Dendritic cell treated with granulocyte-macrophage colony-stimulating factor and Interleukin-4, amounts not matched to agents 40 ng/mL and 50 ng/mL, for 4 days (primary cell): ENCODE data around the gene ARHGEF12.

Source experiments
- H3K27ac Mint-ChIP-seq: one replicate; pipeline ENCODE4 v1.8.0; 2022; ENCODE audit warnings: mild to moderate bottlenecking, mixed read lengths
- H3K27me3 Mint-ChIP-seq: one replicate; pipeline ENCODE4 v1.8.0; 2022; ENCODE audit warnings: mild to moderate bottlenecking, mixed read lengths
- H3K36me3 Mint-ChIP-seq: one replicate; pipeline ENCODE4 v1.8.0; 2022; ENCODE audit warnings: low read depth, mixed read lengths
- H3K4me1 Mint-ChIP-seq: one replicate; pipeline ENCODE4 v1.8.0; 2022; ENCODE audit warnings: low read depth, mixed read lengths
- H3K4me3 Mint-ChIP-seq: one replicate; pipeline ENCODE4 v1.8.0; 2022; ENCODE audit warnings: mild to moderate bottlenecking, moderate library complexity, mixed read lengths
- H3K9me3 Mint-ChIP-seq: one replicate; pipeline ENCODE4 v1.8.0; 2022; ENCODE audit warnings: mixed read lengths
- intact Hi-C: fragments of 100-400 bp; cut with micrococcal nuclease; formaldehyde crosslinking; loops from one replicate; pipeline ENCODE4 v1.15.0; 2022

ARHGEF12 gene

DNA sequence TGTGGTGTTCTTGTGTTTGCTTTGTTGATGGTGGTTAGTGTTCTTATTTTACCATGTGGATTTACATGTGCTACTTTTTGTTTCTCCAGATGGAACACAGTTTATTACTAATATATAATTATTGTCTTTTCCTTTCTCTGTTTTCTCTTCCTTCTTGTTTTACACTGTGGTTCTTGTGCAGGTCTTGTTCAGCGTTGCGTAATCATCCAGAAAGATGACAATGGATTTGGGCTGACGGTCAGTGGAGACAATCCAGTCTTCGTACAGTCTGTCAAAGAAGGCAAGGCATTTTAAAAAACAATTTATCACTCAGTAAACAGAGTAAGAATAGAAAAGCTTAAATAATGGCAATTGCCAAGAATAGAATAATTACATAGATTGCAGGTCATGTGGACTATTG, 84.4 kb downstream of the ARHGEF12 start:
- Mint-ChIP-seq H3K9me3 (no peaks in the 10 kb centered on the region), H3K4me3 (no peak overlapping the region), H3K4me1 (peaks cover 6% of the 10 kb centered on the region), H3K27me3 (peaks cover 4% of the 10 kb centered on the region), H3K36me3 (no peaks in the 10 kb centered on the region), H3K27ac (no peak overlapping the region)
- intact Hi-C loops: no loop called here

GRCh38 chr11:120424185-120424969, 88.2 kb downstream of the ARHGEF12 start:
- peaks cover 6% of the 10 kb centered on the region for H3K4me1 Mint-ChIP-seq
- intact Hi-C loops: no loop called here
- no peaks in the 10 kb centered on the region for H3K36me3 Mint-ChIP-seq
- H3K9me3 Mint-ChIP-seq: no peaks in the 10 kb centered on the region
- peaks cover 2% of the 10 kb centered on the region for H3K27me3 Mint-ChIP-seq
- H3K27ac Mint-ChIP-seq: no peak overlapping the region
- H3K4me3 Mint-ChIP-seq: no peak overlapping the region

- Mint-ChIP-seq H3K27ac (no peak overlapping the region), H3K27me3 (peaks cover 2% of the 10 kb centered on the region), H3K4me3 (no peak overlapping the region), H3K36me3 (no peaks in the 10 kb centered on the region), H3K4me1 (peaks cover 6% of the 10 kb centered on the region), H3K9me3 (no peaks in the 10 kb centered on the region)
- intact Hi-C loops: no loop called here
These were observed 88.7 kb downstream of the ARHGEF12 start for GRCh38 chr11:120424970-120425332.

DNA sequence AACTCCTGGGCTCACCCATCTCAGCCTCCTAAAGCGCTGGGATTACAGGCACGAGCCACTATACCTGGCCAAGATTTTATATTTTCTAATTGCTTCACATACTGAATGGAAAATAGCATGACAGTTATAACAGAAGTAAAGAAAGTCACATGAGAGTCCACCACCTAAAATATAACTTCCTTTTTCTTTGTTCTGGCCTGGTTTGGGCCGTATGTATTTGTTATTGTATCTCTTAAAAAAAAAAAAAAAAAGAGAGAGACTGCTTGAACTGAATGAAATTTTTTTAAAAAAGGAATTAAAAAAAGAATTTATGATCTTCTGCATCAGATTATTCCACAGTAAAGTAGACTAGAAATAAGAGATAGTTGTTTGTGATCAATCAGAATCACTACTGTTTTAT, 89.3 kb downstream of the ARHGEF12 start:
- H3K9me3 Mint-ChIP-seq: no peaks in the 10 kb centered on the region

DNA sequence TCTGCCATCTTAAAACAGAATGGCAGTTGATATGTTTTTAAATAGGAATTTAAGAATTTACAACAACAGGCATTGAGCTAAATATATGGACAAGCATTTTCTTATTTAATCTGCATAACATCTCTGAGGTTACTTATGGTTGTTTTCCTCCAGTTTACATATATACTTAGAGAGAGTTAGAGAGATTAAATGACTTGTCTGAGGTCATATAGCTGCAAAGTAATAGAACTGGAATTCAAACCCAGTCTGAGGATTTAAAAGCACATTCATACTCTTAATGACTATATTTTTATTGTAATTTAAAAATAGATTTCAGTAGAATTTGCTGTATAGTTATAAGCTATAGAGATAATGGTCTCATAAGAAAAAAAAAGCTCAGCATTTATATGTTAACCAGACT, 93.9 kb downstream of the ARHGEF12 start:
- Mint-ChIP-seq H3K27ac (no peak overlapping the region), H3K27me3 (peaks cover 5% of the 10 kb centered on the region), H3K4me1 (peaks cover 11% of the 10 kb centered on the region), H3K4me3 (no peak overlapping the region), H3K36me3 (no peaks in the 10 kb centered on the region), H3K9me3 (no peaks in the 10 kb centered on the region)
- intact Hi-C loops: no loop called here

More for the DNA sequence above, 89.3 kb downstream of the ARHGEF12 start:
- H3K27ac Mint-ChIP-seq: no peak overlapping the region
- peaks cover 2% of the 10 kb centered on the region for H3K27me3 Mint-ChIP-seq
- no peaks in the 10 kb centered on the region for H3K36me3 Mint-ChIP-seq
- no peak overlapping the region for H3K4me3 Mint-ChIP-seq
- intact Hi-C loops: no loop called here
- H3K4me1 Mint-ChIP-seq: peaks cover 6% of the 10 kb centered on the region

DNA sequence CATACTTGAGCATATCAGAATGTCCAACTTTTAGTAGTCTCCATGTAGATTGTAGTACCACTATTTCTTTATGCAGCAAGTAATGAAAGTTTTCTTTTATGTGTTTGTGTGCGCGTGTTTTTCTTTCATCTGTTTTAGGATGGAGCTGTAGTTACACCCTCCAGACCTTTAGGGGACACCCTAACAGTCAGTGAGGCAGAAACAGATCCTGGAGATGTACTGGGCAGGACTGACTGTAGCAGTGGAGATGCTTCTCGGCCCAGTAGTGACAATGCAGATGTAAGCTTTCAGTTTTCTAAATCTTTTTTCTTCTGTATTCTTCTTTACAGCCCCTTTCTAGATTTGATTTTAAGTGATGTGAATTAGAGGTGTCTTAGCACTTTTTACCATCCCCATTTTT, 95.4 kb downstream of the ARHGEF12 start:
- peaks cover 9% of the 10 kb centered on the region for H3K27me3 Mint-ChIP-seq
- intact Hi-C loops: no loop called here
- no peaks in the 10 kb centered on the region for H3K9me3 Mint-ChIP-seq
- H3K4me1 Mint-ChIP-seq: peaks cover 6% of the 10 kb centered on the region
- H3K27ac Mint-ChIP-seq: no peak overlapping the region
- H3K4me3 Mint-ChIP-seq: no peak overlapping the region
- no peaks in the 10 kb centered on the region for H3K36me3 Mint-ChIP-seq

DNA sequence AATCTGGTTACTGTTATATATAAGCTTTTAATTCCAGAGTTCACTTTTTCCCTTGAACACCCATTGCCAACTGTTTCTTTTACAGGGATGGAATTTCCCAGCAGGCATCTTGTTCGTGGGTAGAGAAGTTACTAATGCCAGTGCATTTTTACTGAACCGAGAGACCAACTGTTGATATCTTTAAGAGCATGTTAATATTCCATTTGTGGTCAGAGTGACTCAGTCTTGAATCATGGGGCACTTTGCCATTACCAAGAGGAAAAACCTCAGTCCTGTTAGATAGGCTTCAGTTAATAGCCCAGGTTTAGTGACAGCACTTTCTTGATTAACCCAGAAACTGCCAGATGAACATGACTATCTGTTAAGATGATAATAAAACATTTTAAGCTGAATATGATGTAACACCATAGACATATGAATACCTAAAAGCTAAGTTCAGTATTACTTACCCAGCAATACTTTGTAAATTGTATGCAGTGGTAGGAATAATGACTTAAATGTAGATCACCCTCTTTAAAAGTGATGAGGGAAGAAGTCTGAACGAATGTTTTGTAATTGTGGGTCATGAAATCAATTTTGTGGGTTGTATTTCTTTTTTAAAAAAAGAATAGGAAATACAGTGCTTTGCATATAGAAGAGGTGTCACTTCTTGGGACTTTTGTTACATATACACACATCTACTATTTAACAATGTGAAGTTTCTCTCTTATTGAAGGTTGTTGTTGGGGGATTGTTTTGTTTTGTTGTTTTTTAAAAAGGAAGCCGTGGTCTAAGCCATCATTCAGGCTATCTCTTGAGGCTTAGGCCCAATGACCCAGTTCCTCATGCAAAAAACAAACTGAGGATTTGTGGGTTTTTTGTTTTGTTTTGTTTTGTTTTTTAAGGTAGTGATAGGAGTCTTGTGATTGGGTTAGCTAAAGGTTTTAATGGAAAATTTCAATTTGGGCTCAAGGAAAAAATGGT, 96.1 kb downstream of the ARHGEF12 start:
- H3K4me3 Mint-ChIP-seq: no peak overlapping the region
- intact Hi-C loops: no loop called here
- H3K9me3 Mint-ChIP-seq: no peaks in the 10 kb centered on the region
- H3K27me3 Mint-ChIP-seq: peaks cover 9% of the 10 kb centered on the region
- H3K27ac Mint-ChIP-seq: no peak overlapping the region
- no peaks in the 10 kb centered on the region for H3K36me3 Mint-ChIP-seq
- peaks cover 6% of the 10 kb centered on the region for H3K4me1 Mint-ChIP-seq

GRCh38 chr11:120441592-120441991, 105.4 kb downstream of the ARHGEF12 start:
- Mint-ChIP-seq H3K9me3 (no peaks in the 10 kb centered on the region), H3K27me3 (peaks cover 4% of the 10 kb centered on the region), H3K27ac (no peak overlapping the region), H3K4me1 (no peaks in the 10 kb centered on the region), H3K36me3 (peaks cover 7% of the 10 kb centered on the region), H3K4me3 (no peak overlapping the region)
- intact Hi-C loops: no loop called here

- H3K27ac Mint-ChIP-seq: no peak overlapping the region
- H3K27me3 Mint-ChIP-seq: peaks cover 4% of the 10 kb centered on the region
- H3K4me3 Mint-ChIP-seq: no peak overlapping the region
- peaks cover 7% of the 10 kb centered on the region for H3K36me3 Mint-ChIP-seq
- no peaks in the 10 kb centered on the region for H3K4me1 Mint-ChIP-seq
- H3K9me3 Mint-ChIP-seq: no peaks in the 10 kb centered on the region
- intact Hi-C loops: no loop called here
These were observed 105.8 kb downstream of the ARHGEF12 start for GRCh38 chr11:120442031-120442430.

- no peaks in the 10 kb centered on the region for H3K9me3 Mint-ChIP-seq
- peaks cover 17% of the 10 kb centered on the region for H3K36me3 Mint-ChIP-seq
- intact Hi-C loops: no loop called here
- no peak overlapping the region for H3K27ac Mint-ChIP-seq
- no peak overlapping the region for H3K4me3 Mint-ChIP-seq
- H3K27me3 Mint-ChIP-seq: peaks cover 3% of the 10 kb centered on the region
- no peaks in the 10 kb centered on the region for H3K4me1 Mint-ChIP-seq
These were observed 110.6 kb downstream of the ARHGEF12 start for GRCh38 chr11:120446802-120447201.

GRCh38 chr11:120448240-120448639, 112.0 kb downstream of the ARHGEF12 start:
- no peak overlapping the region for H3K27ac Mint-ChIP-seq
- peaks cover 6% of the 10 kb centered on the region for H3K27me3 Mint-ChIP-seq
- intact Hi-C loops: no loop called here
- no peaks in the 10 kb centered on the region for H3K4me1 Mint-ChIP-seq
- H3K9me3 Mint-ChIP-seq: no peaks in the 10 kb centered on the region
- H3K4me3 Mint-ChIP-seq: no peak overlapping the region
- peaks cover 16% of the 10 kb centered on the region for H3K36me3 Mint-ChIP-seq

- intact Hi-C loops: no loop called here
- Mint-ChIP-seq H3K27me3 (peaks cover 11% of the 10 kb centered on the region), H3K4me1 (no peaks in the 10 kb centered on the region), H3K9me3 (no peaks in the 10 kb centered on the region), H3K36me3 (peaks cover 9% of the 10 kb centered on the region), H3K27ac (no peak overlapping the region), H3K4me3 (no peak overlapping the region)
These were observed 119.3 kb downstream of the ARHGEF12 start for GRCh38 chr11:120455487-120455886.

DNA sequence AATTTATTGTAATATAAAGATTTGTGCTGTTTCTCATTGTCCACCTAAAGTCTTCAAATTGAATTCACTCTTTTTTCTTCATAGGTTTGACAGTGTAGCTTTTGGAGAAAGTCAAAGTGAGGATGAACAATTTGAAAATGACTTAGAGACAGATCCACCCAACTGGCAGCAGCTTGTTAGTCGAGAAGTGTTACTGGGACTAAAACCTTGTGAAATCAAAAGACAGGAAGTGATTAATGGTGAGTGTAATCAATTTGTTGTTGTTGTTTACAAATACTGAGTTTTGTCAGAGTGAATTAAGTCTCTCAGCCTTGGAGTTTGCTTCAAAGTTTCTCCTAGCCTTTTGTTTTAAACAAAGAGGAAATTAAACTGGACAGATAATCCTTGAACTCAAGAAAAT, 121.8 kb downstream of the ARHGEF12 start:
- peaks cover 5% of the 10 kb centered on the region for H3K27me3 Mint-ChIP-seq
- H3K4me3 Mint-ChIP-seq: no peak overlapping the region
- H3K4me1 Mint-ChIP-seq: no peaks in the 10 kb centered on the region
- H3K9me3 Mint-ChIP-seq: no peaks in the 10 kb centered on the region
- no peak overlapping the region for H3K27ac Mint-ChIP-seq
- intact Hi-C loops: no loop called here
- peaks cover 20% of the 10 kb centered on the region for H3K36me3 Mint-ChIP-seq

DNA sequence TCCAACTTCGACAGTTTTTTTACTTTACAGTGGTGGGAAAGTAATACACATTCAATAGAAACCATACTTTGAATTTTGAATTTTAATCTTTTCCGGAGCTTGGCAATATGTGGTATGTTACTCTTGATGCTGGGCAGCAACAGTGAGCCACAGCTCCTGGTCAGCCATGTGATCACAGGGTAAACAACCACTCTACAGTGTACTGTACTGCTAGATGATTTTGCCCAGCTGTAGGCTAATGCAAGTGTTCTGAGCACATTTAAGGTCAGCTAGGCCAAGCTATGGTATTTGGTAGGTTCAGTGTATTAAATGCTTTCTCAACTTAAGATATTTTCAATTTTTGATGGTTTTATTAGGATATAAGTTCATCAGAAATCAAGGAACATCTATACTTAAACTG, 126.6 kb downstream of the ARHGEF12 start:
- no peak overlapping the region for H3K27ac Mint-ChIP-seq
- H3K4me1 Mint-ChIP-seq: no peaks in the 10 kb centered on the region
- intact Hi-C loops: no loop called here
- no peak overlapping the region for H3K4me3 Mint-ChIP-seq
- H3K27me3 Mint-ChIP-seq: no peaks in the 10 kb centered on the region
- no peaks in the 10 kb centered on the region for H3K9me3 Mint-ChIP-seq
- peaks cover 26% of the 10 kb centered on the region for H3K36me3 Mint-ChIP-seq
